K562 (cell line): ENCODE measurements around the gene F12. TPM values are rescaled to one million over a fixed set of nuclear protein-coding genes. Genes with fewer than 3 reads are reported as not detected.

Experiments
- ATAC-seq: fragments of 200-7000 bp; cut with Tn5 transposase; 3 replicates; pipeline ENCODE4 v1.9.1; 2020; ENCODE audit warnings: moderate library complexity
- BruUV-seq: library from RNA; stranded (reverse); fragments of 400-500 nt; replicated peaks from 2 replicates; lab custom pipeline; 2021; lab: Mats Ljungman, UMichigan
- CTCF ChIA-PET: fragments of 300-600 bp; formaldehyde crosslinking; extraction: SDS; loops from one replicate; lab custom pipeline; 2021; ENCODE audit warnings: low intra/inter-chr PET ratio; lab: Yijun Ruan, JAX
- POLR2A ChIA-PET: fragments of 300-600, 350-650 bp; sonication (Branson Sonifier 250); formaldehyde crosslinking; extraction: SDS; loops from one replicate; lab custom pipeline; 2021; ENCODE audit warnings: antibody characterized with exemption, inconsistent platforms; lab: Yijun Ruan, JAX
- DNase-seq, 4 experiments: peaks; one replicate each; pipeline versions ENCODE4 v3.0.0 to v3.0.0-alpha.2; 2011 to 2018; ENCODE audit warnings: low spot score in 3 of 4, mixed read lengths in 3 of 4; ENCODE audit errors: extremely low read depth in 1 of 4
- FAIRE-seq: peaks from 2 replicates; lab custom pipeline; 2011; peaks lifted over from hg19 to GRCh38; lab: Jason Lieb, UNC
- H2AFZ ChIP-seq: 2 replicates; pipeline ENCODE4 v1.6.0; 2011; ENCODE audit warnings: low read depth, low read length, control low read depth, inconsistent platforms
- H3K27ac ChIP-seq: fragments of 200-600 bp; 3 replicates; pipeline ENCODE4 v1.8.0; 2011; ENCODE audit warnings: low read depth, mild to moderate bottlenecking, control low read depth, inconsistent platforms, low read length, moderate library complexity, mixed read lengths; ENCODE audit errors: extremely low read depth
- H3K27me3 ChIP-seq, 2 experiments: fragments of 300-600 bp in 1 of 2; 2 replicates in 1 of 2; 3 replicates in 1 of 2; pipeline versions ENCODE4 v1.6.0 to v1.8.0; 2011; ENCODE audit warnings: inconsistent platforms in 2 of 2, low read length in 2 of 2, mild to moderate bottlenecking in 1 of 2, mixed read lengths in 1 of 2, moderate library complexity in 1 of 2; ENCODE audit not compliant: control insufficient read depth in 2 of 2, insufficient read depth in 2 of 2
- H3K36me3 ChIP-seq: fragments of 300-600 bp; 3 replicates; pipeline ENCODE4 v1.8.0; 2011; ENCODE audit warnings: mild to moderate bottlenecking, low read length, inconsistent platforms; ENCODE audit not compliant: control insufficient read depth, insufficient read depth
- H3K4me1 ChIP-seq, 2 experiments: fragments of 200-600 bp in 1 of 2; replicated peaks in 1 of 2; 2 replicates in 1 of 2; 3 replicates in 1 of 2; pipeline versions ENCODE4 v1.5.1 to v1.8.0; 2011; ENCODE audit warnings: inconsistent platforms in 2 of 2, low read length in 2 of 2, mild to moderate bottlenecking in 1 of 2, mixed read lengths in 1 of 2, moderate library complexity in 1 of 2; ENCODE audit not compliant: control insufficient read depth in 2 of 2, insufficient read depth in 2 of 2
- H3K4me2 ChIP-seq: 2 replicates; pipeline ENCODE4 v1.6.1; 2011; ENCODE audit warnings: low read length, control low read depth, inconsistent platforms, mixed read lengths; ENCODE audit not compliant: insufficient read depth
- H3K4me3 ChIP-seq: fragments of 200-600 bp; sonication (generic), shearing (Covaris generic); 2 replicates; pipeline ENCODE4 v1.5.1; 2016; ENCODE audit warnings: control low read depth, inconsistent platforms
- H3K79me2 ChIP-seq: fragments of 200-600 bp; 3 replicates; pipeline ENCODE4 v1.8.0; 2011; ENCODE audit warnings: low read length, inconsistent platforms; ENCODE audit not compliant: control insufficient read depth, insufficient read depth
- H3K9ac ChIP-seq, 2 experiments: 2 replicates each; pipeline versions ENCODE4 v1.6.0 to v1.6.1; 2011; ENCODE audit warnings: low read depth in 2 of 2, low read length in 2 of 2, control low read depth in 1 of 2, inconsistent platforms in 1 of 2, mild to moderate bottlenecking in 1 of 2, mixed read lengths in 1 of 2; ENCODE audit not compliant: insufficient read depth in 1 of 2
- H3K9me1 ChIP-seq: one replicate; pipeline ENCODE4 v1.6.0; 2011; ENCODE audit warnings: inconsistent platforms, mild to moderate bottlenecking, low read length, moderate library complexity; ENCODE audit not compliant: control insufficient read depth, insufficient read depth
- H3K9me3 ChIP-seq: replicated peaks from 2 replicates; pipeline ENCODE4 v1.5.1; 2011; ENCODE audit warnings: low read depth, low read length, inconsistent platforms; ENCODE audit not compliant: control insufficient read depth, insufficient read depth
- H4K20me1 ChIP-seq: replicated peaks from 2 replicates; pipeline ENCODE4 v1.6.1; 2011; ENCODE audit warnings: low read length, inconsistent platforms, mixed read lengths; ENCODE audit not compliant: control insufficient read depth, insufficient read depth
- ESRRA ChIP-seq: fragments of 450-650 bp; IDR thresholded peaks from 2 replicates; pipeline ENCODE4 v1.6.1; 2014; ENCODE audit warnings: low read depth, mild to moderate bottlenecking, moderate library complexity, borderline replicate concordance
- KDM5B ChIP-seq: fragments of 200-600 bp; sonication (generic); IDR thresholded peaks from 2 replicates; pipeline ENCODE4 v1.6.1; 2012; ENCODE audit warnings: low read depth, mild to moderate bottlenecking, moderate library complexity, low read length, control low read depth, inconsistent platforms; ENCODE audit not compliant: insufficient replicate concordance
- POLR3G ChIP-seq: IDR thresholded peaks from 2 replicates; pipeline ENCODE4 v1.6.1; 2011; ENCODE audit not compliant: insufficient read length, insufficient replicate concordance; ENCODE audit errors: extremely low read depth
- POU5F1 ChIP-seq: fragments of 150-350 bp; IDR thresholded peaks from 2 replicates; pipeline ENCODE4 v1.6.1; 2014; ENCODE audit warnings: borderline replicate concordance, low read length, low read depth, mild to moderate bottlenecking; ENCODE audit not compliant: partially characterized antibody
- RCOR1 ChIP-seq, 2 experiments: IDR thresholded peaks; 2 replicates each; pipeline ENCODE4 v1.6.1; 2012; ENCODE audit warnings: low read depth in 2 of 2, low read length in 2 of 2, borderline replicate concordance in 1 of 2, improper control_type of control experiment in 1 of 2
- TCFL5 ChIP-seq: fragments of 250-450 bp; sonication (Bioruptor Pico); conservative IDR thresholded peaks from 2 replicates; pipeline ENCODE4 v1.6.1; 2021; ENCODE audit warnings: mild to moderate bottlenecking, moderate library complexity, matching md5 sums
- WGBS: fragments of 100-300 bp; shearing (Covaris generic); methylation state at CpG from one replicate; pipeline ENCODE4 v1.1.6; 2016; ENCODE audit warnings: low coverage, mixed read lengths; ENCODE audit not compliant: insufficient coverage; ENCODE audit errors: missing lambda C conversion rate; 5-methylcytosine and 5-hydroxymethylcytosine counted together
- in situ Hi-C: fragments of 300-500 bp; cut with MboI; formaldehyde crosslinking; loops from 4 replicates; pipeline ENCODE4 v1.15.0; 2018; ENCODE audit warnings: inconsistent platforms, mixed read lengths
- intact Hi-C: fragments of 100-400 bp; cut with micrococcal nuclease; formaldehyde crosslinking; loops from 2 replicates; pipeline ENCODE4 v1.14.2; 2022
- polyA plus RNA-seq, 8 experiments: library from polyadenylated mRNA; depleted of rRNA in 4 of 8; stranded (reverse) in 5 of 8; unstranded in 3 of 8; fragments of >200 nt; fragmentation: Nextera tagmentation in 2 of 8; fragmentation: Illumina TruSeq in 1 of 8; extraction: Ambion mirVana in 2 of 8; extraction: Trizol in 1 of 8; gene quantifications; 2 replicates each; pipeline versions ENCODE4 v1.2.1 to v1.2.3, GENCODE V29; 2011 to 2014; ENCODE audit warnings: inconsistent platforms in 1 of 8, missing spikeins in 1 of 8
- total RNA-seq, 7 experiments: library from RNA; depleted of rRNA in 6 of 7; stranded (reverse); fragments of >200 nt in 6 of 7; fragmentation: Illumina TruSeq in 2 of 7; extraction: Trizol in 2 of 7; gene quantifications; 2 replicates each; pipeline versions ENCODE4 v1.2.1 to v1.2.3, GENCODE V29; 2011 to 2021; ENCODE audit warnings: low replicate concordance in 1 of 7
- TF ChIP-seq, protein P1 (sequence below), 2 experiments: IDR thresholded peaks; 2 replicates each; pipeline ENCODE4 v1.6.1; 2012; ENCODE audit warnings: improper control_type of control experiment in 2 of 2, low read depth in 2 of 2, low read length in 2 of 2, borderline replicate concordance in 1 of 2
- TF ChIP-seq, protein P2 (sequence below): sonication (generic); formaldehyde crosslinking; IDR thresholded peaks from 2 replicates; pipeline ENCODE4 v1.8.1; 2022; ENCODE audit warnings: missing genetic modification reagents
- TF ChIP-seq, protein P3 (sequence below): fragments of 250-450 bp; sonication (Bioruptor Pico); IDR thresholded peaks from 2 replicates; pipeline ENCODE4 v1.4.0; 2020; ENCODE audit warnings: mild to moderate bottlenecking, moderate library complexity

The F12 gene
- total and polyA plus RNA-seq, 9 of the 15 experiments (the other 6 are each of a cell fraction or from before 2014, with no cell fraction given) = 0.59 to 18.3 (median 3.6) TPM

DNA sequence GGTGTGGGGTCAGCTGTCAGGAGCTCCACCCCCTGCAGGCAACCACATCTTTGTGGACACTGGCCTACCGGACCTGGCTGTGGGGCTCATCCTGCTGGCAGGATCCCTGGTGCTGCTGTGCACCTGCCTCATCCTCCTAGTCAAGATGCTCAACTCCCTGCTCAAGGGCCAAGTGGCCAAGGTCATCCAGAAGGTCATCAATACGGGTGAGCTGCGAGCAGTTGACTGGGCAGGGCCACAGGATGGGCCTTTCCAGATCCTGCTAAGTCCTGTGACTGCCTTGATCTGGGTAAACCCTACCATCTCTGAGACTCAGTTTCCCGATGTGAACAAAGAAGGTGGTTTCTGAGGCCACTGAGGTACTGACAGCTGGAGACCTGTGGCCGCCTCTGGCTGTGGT lies 15.4 kb downstream of the F12 start:
- no peak overlapping the region for H3K4me3 ChIP-seq
- no peaks in the 10 kb centered on the region for H4K20me1 ChIP-seq
- H3K4me1 ChIP-seq = peaks cover 6 to 7% of the 10 kb centered on the region in 2 experiments; a peak in 3 of 5 replicates
- no peaks in the 10 kb centered on the region for H3K36me3 ChIP-seq
- H3K9me1 ChIP-seq = no peaks in the 10 kb centered on the region
- peaks cover 2 to 27% of the 10 kb centered on the region in 2 experiments; a peak in 3 of 5 replicates for H3K27me3 ChIP-seq
- WGBS = 21% methylated on average over 4 of the region's 5 CpGs
- no peaks in the 10 kb centered on the region for H3K9me3 ChIP-seq
- H3K4me2 ChIP-seq = no peak overlapping the region
- H2AFZ ChIP-seq = no peak overlapping the region
- FAIRE-seq (no peak), DNase-seq (no peak), ATAC-seq (no peak)
- no peak overlapping the region for H3K9ac ChIP-seq
- H3K79me2 ChIP-seq = no peaks in the 10 kb centered on the region
- no TSS peak for BruUV-seq
- in situ Hi-C loops = loop anchor here (5.0 to 10.0 kb wide), 2 partner anchors 53 to 671 kb away; partner anchors contain the start of gene PRR7
- no peak overlapping the region for H3K27ac ChIP-seq
- ChIA-PET CTCF (no interaction called here), POLR2A (interaction anchor here (1.1 to 2.5 kb wide), 3 partner anchors 10 to 81 kb away, joined by 3 to 9 read pairs (median 4); no protein-coding TSS in a partner anchor)
- TF ChIP-seq POU5F1 (no peak), KDM5B (no peak), RCOR1 (IDR thresholded peaks at IDR 0.05; ENCODE audit: borderline replicate concordance in 1 of 2, low read depth in 2 of 2, low read length in 2 of 2) (no peak), POLR3G (no peak), ESRRA (peak; percentile 78; the same call in 1 of the 2 replicates), TCFL5 (CRISPR knock-in tag) (no peak)
- TF ChIP-seq, protein P1, sequence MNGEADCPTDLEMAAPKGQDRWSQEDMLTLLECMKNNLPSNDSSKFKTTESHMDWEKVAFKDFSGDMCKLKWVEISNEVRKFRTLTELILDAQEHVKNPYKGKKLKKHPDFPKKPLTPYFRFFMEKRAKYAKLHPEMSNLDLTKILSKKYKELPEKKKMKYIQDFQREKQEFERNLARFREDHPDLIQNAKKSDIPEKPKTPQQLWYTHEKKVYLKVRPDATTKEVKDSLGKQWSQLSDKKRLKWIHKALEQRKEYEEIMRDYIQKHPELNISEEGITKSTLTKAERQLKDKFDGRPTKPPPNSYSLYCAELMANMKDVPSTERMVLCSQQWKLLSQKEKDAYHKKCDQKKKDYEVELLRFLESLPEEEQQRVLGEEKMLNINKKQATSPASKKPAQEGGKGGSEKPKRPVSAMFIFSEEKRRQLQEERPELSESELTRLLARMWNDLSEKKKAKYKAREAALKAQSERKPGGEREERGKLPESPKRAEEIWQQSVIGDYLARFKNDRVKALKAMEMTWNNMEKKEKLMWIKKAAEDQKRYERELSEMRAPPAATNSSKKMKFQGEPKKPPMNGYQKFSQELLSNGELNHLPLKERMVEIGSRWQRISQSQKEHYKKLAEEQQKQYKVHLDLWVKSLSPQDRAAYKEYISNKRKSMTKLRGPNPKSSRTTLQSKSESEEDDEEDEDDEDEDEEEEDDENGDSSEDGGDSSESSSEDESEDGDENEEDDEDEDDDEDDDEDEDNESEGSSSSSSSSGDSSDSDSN (IDR thresholded peaks at IDR 0.05; ENCODE audit: borderline replicate concordance in 1 of 2, low read depth in 2 of 2, low read length in 2 of 2) = no peak
- TF ChIP-seq, protein P2, sequence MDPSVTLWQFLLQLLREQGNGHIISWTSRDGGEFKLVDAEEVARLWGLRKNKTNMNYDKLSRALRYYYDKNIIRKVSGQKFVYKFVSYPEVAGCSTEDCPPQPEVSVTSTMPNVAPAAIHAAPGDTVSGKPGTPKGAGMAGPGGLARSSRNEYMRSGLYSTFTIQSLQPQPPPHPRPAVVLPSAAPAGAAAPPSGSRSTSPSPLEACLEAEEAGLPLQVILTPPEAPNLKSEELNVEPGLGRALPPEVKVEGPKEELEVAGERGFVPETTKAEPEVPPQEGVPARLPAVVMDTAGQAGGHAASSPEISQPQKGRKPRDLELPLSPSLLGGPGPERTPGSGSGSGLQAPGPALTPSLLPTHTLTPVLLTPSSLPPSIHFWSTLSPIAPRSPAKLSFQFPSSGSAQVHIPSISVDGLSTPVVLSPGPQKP (CRISPR knock-in tag) = no peak
- TF ChIP-seq, protein P3, sequence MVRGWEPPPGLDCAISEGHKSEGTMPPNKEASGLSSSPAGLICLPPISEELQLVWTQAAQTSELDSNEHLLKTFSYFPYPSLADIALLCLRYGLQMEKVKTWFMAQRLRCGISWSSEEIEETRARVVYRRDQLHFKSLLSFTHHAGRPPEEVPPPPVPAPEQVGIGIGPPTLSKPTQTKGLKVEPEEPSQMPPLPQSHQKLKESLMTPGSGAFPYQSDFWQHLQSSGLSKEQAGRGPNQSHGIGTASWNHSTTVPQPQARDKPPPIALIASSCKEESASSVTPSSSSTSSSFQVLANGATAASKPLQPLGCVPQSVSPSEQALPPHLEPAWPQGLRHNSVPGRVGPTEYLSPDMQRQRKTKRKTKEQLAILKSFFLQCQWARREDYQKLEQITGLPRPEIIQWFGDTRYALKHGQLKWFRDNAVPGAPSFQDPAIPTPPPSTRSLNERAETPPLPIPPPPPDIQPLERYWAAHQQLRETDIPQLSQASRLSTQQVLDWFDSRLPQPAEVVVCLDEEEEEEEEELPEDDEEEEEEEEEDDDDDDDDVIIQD (CRISPR knock-in tag) = no peak
- intact Hi-C loops = no loop called here
